Renal pelvis (tissue), 12 donors: Measurements from ENCODE around the gene GZF1. TPM values are rescaled to one million over a fixed set of nuclear protein-coding genes. Genes with fewer than 3 reads are reported as not detected.

Source experiments
- DNase-seq: peaks from one replicate; pipeline ENCODE4 v3.0.0-alpha.2; 2013
- long read RNA-seq, 16 experiments: transcript quantifications; one replicate each; lab custom pipeline, GENCODE V29; 2026
- polyA plus RNA-seq, 3 donors: library from polyadenylated mRNA; unstranded; fragments of 120-200 nt; gene quantifications; one replicate each; pipeline ENCODE4 v1.2.1, GENCODE V29; 2013; ENCODE audit not compliant: insufficient read length in 3 of 3

The GZF1 gene
- 10 to 100 TPM; 13.1 to 17.6 (median 17.5) TPM for polyA plus RNA-seq
- long read RNA-seq, donor 1, full-length matches to known transcripts, result 3 of 3 reads
- long read RNA-seq, donor 1, partial matches to known transcripts, result 0 of 3 reads
- long read RNA-seq, donor 1, other reads (novel, unspliced or antisense), result 0 of 3 reads
- long read RNA-seq, donor 2, full-length matches to known transcripts, result 2 of 10 reads
- long read RNA-seq, donor 2, partial matches to known transcripts, result 8 of 10 reads
- long read RNA-seq, donor 2, other reads (novel, unspliced or antisense), result 0 of 10 reads
- long read RNA-seq, donor 3, full-length matches to known transcripts, result 1 of 1 reads
- long read RNA-seq, donor 3, partial matches to known transcripts, result 0 of 1 reads
- long read RNA-seq, donor 3, other reads (novel, unspliced or antisense), result 0 of 1 reads
- long read RNA-seq, donor 4, full-length matches to known transcripts, result 5 of 5 reads
- long read RNA-seq, donor 4, partial matches to known transcripts, result 0 of 5 reads
- long read RNA-seq, donor 4, other reads (novel, unspliced or antisense), result 0 of 5 reads
- long read RNA-seq, donor 5, result 0 reads
- long read RNA-seq, donor 6, full-length matches to known transcripts, result 2 of 9 reads
- long read RNA-seq, donor 6, partial matches to known transcripts, result 7 of 9 reads
- long read RNA-seq, donor 6, other reads (novel, unspliced or antisense), result 0 of 9 reads
- long read RNA-seq, donor 7, full-length matches to known transcripts, result 2 of 2 reads
- long read RNA-seq, donor 7, partial matches to known transcripts, result 0 of 2 reads
- long read RNA-seq, donor 7, other reads (novel, unspliced or antisense), result 0 of 2 reads
- long read RNA-seq, donor 8, result 0 reads
- long read RNA-seq, donor 9, full-length matches to known transcripts, result 3 of 3 reads
- long read RNA-seq, donor 9, partial matches to known transcripts, result 0 of 3 reads
- long read RNA-seq, donor 9, other reads (novel, unspliced or antisense), result 0 of 3 reads
- long read RNA-seq, donor 10, full-length matches to known transcripts, result 3 of 3 reads
- long read RNA-seq, donor 10, partial matches to known transcripts, result 0 of 3 reads
- long read RNA-seq, donor 10, other reads (novel, unspliced or antisense), result 0 of 3 reads
- long read RNA-seq, donor 11, full-length matches to known transcripts, result 1 of 1 reads
- long read RNA-seq, donor 11, partial matches to known transcripts, result 0 of 1 reads
- long read RNA-seq, donor 11, other reads (novel, unspliced or antisense), result 0 of 1 reads
- long read RNA-seq, donor 12, full-length matches to known transcripts, result 3 of 3 reads
- long read RNA-seq, donor 12, partial matches to known transcripts, result 0 of 3 reads
- long read RNA-seq, donor 12, other reads (novel, unspliced or antisense), result 0 of 3 reads
- long read RNA-seq, donor 13, full-length matches to known transcripts, result 1 of 1 reads
- long read RNA-seq, donor 13, partial matches to known transcripts, result 0 of 1 reads
- long read RNA-seq, donor 13, other reads (novel, unspliced or antisense), result 0 of 1 reads
- long read RNA-seq, donor 14, partial matches to known transcripts, result 15 of 15 reads
- long read RNA-seq, donor 14, other reads (novel, unspliced or antisense), result 0 of 15 reads
- long read RNA-seq, donor 15, full-length matches to known transcripts, result 5 of 10 reads
- long read RNA-seq, donor 15, partial matches to known transcripts, result 0 of 10 reads
- long read RNA-seq, donor 15, other reads (novel, unspliced or antisense), result 5 of 10 reads
- long read RNA-seq, donor 16, full-length matches to known transcripts, result 1 of 1 reads
- long read RNA-seq, donor 16, partial matches to known transcripts, result 0 of 1 reads
- long read RNA-seq, donor 16, other reads (novel, unspliced or antisense), result 0 of 1 reads

DNA sequence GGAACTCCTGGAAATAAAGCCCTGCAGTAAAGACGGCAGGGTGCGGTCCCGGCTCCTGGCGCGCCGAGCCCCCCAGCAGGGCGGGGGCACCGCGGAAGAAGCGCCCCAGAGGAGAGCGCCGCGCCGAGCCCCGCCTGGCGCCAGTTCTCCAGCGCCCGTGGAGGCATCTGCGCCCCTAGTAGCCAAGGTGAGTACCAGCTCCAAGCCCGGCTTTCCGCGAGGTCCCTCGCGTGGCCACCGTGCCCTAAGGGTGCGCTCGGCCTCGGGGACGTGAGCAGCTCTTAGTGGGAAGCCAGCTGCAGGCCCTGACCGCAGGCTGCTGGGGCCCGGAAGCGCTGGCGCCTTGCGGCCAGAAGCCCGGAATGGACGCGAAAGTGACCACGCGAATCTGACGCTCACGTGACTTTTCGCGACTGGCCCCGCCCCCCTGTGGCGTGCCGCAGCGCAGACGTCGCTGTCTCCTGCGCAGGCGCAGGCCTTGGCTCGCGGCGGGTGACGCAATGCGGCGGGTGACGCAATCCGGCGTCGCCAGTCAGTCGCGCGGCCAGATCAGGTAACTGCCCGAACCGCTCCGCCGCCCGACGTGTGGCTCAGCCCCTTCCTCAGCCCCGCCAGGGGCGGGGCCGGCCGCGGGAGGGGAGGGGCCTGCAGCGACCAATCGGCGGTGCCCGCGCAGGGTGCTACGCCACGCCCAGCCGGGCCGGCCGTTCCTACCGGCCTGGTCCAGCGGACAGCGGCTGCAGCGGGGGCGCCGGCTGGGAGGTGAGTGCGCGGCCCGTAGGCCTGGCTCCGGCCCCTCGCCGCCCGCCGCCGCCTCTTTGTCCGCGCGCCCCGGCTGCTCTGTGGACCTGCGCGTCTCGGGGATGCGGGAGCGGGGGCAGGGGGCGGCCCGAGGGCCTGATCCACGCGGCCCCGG, at the start of gene GZF1:
TSS of gene GZF1 (plus strand) at position 707 of the 916 bp plus-strand sequence. CDS start 2,202 bp downstream, outside the sequence.
- DNase-seq, result peak; percentile 97

DNA sequence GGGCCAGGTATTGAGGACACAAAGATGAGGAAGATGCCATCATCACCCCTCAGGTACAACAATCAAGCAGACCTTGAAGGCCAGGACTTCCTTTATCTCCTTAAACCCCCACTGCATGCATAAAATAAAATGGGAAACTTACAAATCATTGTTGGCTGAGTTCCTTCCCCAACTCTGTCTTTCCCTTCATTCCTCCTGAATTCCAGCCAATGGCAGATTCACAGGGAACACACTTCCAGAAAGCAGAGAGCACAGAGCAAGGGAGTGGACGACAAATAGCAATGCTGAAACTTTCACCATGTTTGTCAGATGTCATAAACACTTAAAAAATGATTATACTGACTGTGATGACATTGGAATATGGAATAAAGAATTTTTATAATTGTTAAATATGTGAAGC, 48.7 kb upstream of the GZF1 start:
- DNase-seq, result no peak

DNA sequence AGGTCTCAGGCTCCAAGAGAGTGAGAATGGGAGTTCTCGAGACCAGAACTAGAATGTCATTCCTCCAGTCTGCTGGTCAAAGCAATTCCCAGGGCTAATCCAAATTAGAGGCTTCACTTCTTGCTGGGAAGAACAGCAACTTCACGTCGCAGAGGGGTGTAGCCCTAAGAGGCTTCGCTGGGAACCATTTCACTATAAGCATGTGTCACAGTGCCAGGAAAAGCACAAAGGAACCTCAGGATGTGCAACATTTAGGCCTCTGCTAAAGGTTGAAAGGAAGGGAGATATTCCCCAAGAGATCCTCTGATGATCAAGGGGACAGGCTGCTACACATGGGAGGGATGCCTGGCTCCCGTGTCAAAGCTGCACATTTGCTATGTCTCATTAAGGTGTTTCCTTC, 47.3 kb upstream of the GZF1 start:
- DNase-seq, result no peak

GRCh38 chr20:23315099-23315498, 46.9 kb upstream of the GZF1 start:
- DNase-seq, result no peak

DNA sequence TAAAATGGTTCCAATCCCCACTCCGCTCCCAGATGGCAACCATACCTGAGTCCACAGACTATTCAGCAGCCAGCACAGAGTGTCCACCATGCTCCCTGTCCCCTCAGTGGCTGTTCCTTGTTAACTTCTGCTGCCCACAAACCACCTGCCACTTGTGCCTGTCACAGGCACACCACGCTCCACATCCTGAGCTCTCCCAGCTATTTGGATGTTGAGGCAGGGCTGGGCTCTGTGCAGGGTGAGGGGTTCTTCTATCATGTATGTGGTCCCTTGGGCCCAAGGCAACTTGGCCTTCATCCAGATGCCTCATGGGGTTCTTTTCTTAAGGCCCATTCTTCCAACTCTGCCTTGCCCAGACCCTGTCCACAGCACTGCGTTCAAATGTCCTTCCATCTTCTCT, 45.4 kb upstream of the GZF1 start:
- no peak for DNase-seq

DNA sequence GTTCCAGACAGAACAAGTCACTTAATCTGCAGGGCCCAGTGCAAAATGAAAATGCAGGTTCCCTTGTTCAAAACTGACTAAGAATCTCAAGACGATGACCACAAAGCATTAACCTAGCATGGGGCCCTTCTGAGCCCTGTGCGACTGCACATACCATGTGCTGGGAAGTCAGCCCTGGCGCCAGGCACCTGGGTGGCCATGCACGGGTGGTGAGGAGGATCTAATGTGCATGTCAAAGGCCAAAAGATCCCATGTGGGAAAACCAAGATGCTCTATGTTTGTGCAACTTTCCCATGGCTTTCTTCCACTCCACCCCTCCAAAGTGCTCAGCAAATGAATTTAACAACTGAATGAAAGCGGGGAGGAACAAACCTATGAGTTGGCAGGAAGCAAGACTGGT, 44.9 kb upstream of the GZF1 start:
- DNase-seq, result no peak

DNA sequence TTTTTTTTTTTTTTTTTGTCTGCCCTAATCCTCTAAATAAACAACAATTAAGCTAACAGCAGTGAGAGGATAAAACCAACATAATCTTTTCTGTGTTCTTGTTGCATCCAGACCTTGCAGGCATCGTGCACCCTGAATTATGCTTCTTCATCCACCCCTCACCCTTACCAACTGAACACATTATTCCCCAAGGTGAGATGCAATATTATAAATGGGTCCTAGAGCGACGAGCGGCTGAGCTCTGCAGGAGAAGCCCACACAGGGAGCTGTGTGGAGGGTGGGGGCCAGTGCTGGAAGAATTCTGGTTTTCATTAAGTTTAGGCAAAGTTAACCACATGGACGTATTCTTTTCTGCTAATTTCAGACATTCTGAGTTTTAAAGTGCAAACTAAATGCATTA, 43.6 kb upstream of the GZF1 start:
- no peak for DNase-seq

DNA sequence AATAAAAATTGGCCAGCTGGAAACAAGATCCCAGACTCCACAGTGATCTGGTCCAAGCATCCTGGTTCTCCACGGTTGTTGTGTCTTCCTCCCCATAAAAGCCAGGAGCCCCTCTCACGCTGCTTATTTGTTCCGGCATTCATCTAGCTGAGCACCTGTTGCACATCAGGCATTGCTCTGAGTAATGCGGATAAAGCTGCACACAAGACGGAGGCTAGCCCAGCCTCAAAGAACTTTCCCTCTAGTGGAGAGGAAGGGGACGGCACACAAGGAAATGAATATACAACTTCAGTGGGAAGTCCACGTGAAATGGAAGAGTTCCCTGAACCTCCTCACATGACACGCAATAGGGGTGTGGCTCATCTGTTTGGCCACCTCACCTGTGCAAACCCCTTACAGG, 41.7 kb upstream of the GZF1 start:
- no peak for DNase-seq

DNA sequence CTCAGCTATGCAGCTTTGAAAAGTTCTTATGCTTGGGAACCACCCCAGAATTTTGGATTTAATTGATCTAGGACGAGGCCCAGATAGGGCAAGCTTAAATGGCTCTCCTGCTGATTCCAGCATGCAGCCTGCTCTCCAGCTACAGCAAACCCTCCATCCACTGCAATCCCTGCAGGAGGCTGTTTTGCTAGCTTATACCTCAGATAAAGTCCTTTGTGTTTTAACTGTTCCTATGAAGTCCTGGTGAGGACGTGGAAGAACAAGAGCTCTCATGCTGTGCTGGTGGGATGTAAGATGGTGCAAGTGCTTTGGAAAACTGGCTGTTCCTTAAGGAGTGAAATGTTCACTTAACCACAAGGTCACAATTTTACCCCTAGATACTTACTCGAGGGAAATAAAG, 36.9 kb upstream of the GZF1 start:
- no peak for DNase-seq

DNA sequence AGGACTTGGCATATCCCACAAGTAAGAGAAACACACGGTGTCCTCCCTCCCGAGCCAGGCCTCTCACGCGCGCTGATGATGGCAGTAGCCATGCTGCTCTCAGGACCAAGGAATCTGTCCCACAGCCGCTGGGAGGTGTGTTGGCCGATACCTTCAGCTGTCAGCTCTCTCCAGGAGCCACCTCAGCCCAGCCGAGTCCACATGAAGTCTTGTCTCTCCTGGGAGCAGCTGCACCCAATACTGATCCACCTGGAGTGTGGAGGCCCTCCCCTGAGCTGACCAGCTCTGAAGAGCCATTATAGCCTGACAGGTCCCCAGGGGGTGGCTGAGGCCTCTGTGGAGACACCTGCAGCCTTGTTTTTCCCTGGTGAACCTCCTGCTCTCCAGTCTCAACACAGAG, 35.2 kb upstream of the GZF1 start:
- no peak for DNase-seq

DNA sequence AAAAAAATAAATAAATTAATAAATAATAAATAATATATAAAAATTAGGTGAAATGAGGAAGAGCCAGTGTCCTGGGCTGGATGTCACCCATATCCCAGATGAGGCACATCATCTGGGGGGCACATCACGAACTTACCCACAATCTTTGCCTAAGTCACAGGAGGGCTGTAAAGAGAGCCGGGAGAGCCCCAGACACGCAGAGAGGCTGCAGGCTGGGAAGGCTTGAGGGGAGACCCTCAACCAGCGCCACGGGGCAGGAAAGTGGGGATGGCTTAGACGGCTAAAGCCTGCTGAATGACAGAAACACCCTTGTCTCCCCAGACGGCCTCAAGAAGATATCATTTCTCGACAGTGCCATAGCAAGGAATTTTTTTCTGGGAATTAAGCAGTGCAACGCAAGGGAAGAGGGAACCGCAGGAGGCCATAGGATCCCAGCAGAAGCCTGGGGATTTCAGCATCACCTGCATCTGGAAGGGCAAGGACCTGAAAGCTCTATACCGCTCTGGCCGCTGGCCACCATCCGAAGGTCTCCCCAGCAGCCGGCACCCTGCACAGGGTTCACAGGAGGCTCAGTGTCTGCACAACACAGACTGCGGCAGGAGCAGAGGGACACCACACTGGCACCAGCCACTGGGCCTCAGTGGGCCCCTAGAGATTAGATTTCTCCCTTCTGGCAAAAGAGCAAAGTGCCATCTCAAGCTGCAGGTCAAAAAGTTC, 34.2 kb upstream of the GZF1 start:
- no peak for DNase-seq

- DNase-seq, result no peak
These were observed 30.3 kb upstream of the GZF1 start for GRCh38 chr20:23331450-23332350.

DNA sequence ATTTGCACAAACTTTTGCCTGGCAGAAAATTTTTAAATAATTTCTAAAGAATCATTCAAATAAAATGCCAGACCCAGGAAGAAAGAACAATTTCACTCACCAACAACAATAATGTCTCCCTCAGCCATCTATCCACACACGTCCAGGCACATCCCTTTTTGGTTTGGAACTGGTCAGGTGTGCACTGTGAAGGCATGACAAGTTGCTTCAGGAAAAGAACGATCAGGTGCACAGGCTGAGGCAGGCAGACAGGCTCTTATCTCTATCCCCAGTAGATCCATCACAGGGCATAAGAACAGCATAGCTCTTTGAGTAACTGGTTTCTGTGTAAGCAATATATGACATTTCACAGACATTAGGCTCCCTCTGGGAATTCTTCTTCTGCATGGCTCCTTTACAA, 29.5 kb upstream of the GZF1 start:
- no peak for DNase-seq

DNA sequence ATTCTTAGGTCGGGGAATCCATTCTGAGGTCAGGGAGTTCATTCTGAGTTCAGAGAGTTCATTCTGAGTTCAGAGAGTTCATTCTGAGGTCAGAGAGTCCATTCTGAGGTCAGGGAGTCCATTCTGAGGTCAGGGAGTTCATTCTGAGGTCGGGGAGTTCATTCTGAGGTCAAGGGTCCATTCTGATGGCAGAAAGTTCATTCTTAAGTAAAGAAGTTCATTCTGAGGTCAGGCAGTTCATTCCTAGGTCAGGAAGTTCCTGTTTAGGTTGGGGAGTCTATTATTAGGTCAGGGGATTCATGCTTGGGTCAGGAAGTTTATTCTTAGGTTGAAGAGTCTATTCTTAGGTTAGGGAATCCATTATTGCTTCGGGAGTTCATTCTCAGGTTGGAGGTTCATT, 27.9 kb upstream of the GZF1 start:
- DNase-seq, result no peak

GRCh38 chr20:23335521-23335920, 26.5 kb upstream of the GZF1 start:
- DNase-seq, result no peak

- no peak for DNase-seq
These were observed 25.5 kb upstream of the GZF1 start for GRCh38 chr20:23336476-23336875.

DNA sequence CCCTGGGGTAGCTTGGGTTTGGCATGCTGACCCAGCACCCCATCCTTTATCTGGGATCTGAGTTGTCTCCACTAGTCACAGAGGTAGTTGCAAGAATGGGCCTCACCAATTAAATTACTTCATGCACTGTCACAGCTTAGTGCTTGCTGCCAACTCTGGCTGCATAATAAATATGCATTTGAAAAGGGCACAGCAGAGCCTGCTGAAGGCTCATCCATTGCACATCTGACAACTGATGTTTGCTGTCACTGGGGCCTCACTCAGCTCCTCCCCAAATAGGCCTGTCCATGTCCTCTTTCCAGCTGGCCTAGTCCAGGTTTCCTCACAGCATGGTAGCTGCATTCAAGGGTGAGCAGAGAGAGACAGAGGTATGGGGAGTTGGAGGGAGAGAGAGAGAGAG, 24.7 kb upstream of the GZF1 start:
- DNase-seq, result no peak

GRCh38 chr20:23339986-23340385, 22.0 kb upstream of the GZF1 start:
- DNase-seq, result no peak
